GM12873 (cell line): Measurements from ENCODE around the gene SRPX.

Source experiments
- CTCF ChIP-seq: IDR thresholded peaks from 2 replicates; pipeline ENCODE4 v1.5.1; 2012; ENCODE audit warnings: low read depth, mild to moderate bottlenecking, moderate library complexity, low read length, control low read depth; ENCODE audit not compliant: insufficient read depth; ENCODE audit errors: missing control alignments

Gene SRPX

DNA sequence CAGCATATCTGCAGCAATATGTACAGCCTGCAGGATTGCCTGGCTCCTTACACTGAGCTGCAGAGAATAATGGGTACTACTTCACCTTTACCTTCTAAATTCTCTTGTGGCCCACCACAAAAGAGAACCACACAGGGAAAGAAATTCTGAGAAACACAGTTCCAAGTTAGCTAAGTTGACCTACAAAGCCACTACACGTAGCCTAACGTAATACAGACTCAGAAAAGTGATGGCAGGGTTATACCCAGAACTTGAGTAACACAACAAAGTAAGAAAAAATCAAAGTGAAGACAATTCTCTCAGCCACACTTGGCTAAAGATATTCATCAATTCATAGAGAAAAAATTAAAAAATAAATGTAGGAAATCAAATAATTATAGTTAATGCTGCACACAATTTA lies 26.4 kb upstream of the SRPX start:
- no peak for TF ChIP-seq CTCF

DNA sequence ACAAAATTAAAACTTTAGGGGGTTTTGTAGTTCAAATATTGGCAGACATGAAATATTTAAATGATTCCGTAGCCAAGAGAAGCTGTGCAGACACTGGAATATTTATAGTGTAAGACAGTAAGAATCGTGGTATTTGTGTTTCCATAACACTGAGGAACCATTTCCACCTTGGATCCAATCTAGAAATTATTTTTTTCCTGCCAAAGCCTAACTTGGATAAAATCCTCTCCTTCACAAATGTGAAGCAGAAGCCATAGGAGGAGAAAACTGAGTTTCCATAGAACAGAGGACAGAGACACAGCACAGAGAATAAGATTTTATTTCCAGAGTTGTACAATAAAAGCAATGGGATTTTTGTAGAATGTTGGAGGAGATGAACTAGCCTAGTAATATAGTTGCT lies 19.9 kb upstream of the SRPX start:
- no peak for TF ChIP-seq CTCF

DNA sequence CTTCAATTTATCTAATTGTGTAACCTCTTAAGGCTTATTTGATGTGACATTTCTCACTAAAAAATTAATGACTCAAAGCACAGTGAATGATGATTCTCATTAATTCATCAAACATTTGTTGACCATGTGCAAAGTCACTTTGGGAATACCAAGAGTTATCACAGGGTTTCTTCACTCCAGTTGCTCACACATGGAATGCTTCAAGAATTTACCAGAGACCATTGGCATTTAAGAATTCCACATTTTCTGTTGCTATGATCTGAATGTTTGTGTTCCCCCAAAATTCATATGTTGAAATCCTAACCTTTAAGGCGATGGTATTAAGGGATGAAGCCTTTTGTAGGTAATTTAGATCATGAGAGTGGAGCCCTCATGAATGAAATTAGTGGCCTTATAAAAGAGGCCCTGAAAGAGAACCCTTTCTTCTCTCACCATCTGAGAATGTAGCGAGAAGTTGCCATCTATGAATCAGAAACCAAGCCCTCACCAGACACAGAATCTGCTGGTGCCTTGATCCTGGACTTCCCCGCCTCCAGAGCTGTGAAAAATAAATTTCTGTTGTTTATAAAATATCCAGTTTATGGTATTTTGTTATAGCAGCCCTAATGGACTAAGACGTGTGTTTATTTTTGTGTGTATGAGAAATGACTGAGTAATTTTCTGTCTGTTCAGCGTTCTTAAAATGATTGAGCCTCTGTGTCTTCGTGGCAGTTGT lies 16.4 kb upstream of the SRPX start:
- TF ChIP-seq CTCF, result no peak

DNA sequence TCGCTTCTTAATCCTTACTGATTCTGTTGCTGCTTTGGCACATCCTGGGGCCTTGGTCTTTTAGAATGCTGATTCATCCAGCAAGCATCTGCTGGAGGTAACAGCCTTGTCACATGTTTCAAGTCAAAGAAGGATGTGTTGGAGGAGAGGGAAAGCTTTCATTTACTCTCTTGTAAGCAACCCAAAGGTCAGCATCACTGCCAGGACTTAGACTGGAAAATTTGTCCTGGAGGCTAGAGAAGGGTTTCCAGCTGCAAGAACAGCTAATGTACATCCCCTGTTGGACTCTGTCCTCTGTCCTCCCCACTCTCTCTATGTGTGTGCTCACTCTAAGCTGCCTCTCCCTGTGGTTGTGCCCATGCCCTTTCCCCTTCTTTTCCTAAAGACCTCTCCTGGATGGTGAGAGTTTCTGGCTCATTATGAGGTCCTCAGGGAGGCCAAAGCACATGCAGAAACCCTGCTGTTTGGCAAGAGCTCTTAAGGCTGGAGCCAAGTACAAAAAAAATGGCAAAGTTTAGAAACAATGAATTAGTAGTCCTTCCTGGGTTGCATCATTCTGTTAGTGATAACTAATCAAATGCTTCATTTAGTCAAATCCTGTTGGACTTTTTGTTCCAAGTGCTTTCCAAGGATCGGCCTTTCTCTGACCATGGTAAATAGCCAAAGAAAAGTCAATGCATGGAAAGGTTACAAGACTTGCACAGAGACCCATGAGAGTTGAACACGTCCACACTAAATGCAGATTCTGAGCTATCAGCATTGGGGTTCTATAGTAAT lies 13.4 kb upstream of the SRPX start:
- no peak for TF ChIP-seq CTCF

DNA sequence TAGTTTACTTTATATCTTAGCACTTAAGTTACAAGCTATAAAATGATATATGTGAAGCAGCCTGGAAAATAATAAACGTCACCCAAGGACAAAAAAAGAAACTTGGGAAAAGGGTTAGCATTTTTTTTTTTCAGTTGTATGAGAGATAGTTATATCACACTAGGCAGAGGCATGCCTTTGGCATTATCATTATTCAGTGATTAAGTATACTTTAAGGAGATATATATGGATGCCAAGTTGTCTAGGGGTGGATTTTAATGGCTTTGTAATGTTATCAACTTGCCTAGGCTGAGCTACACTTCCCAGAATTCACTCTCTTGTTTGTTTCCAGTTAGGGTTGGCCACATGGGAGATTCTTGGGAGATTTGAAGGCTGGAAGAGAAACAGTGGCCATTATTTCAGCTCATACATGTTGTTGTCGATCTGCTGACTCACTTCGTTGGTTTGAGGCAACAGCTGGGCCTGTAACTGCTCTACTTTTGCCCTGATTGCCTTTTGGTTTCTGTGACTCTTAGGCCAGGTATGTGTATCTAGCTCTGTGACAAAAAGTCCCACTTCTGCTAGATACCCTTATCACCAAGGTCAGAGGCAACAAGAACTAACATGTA lies 11.5 kb upstream of the SRPX start:
- no peak for TF ChIP-seq CTCF

DNA sequence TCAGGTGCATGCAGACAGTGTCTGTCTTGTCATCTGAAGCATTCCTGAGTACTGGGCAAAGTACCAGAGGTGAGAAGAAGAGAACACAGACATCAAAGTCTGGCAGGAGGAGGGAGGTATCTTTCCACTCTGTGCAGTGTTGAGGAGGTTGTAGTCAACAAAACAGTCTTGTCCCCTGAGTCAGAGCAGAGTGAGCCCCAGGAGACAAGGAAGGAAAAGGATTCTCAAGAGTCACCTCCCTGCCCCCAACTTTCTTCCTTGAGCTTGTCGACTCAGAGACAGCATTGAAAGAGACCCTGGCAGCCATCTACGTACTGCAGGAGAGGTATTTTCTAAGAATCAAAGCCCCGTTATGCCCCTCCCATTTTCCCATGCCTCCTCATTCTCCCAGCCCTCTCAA lies 4.4 kb upstream of the SRPX start:
- TF ChIP-seq CTCF, result no peak

DNA sequence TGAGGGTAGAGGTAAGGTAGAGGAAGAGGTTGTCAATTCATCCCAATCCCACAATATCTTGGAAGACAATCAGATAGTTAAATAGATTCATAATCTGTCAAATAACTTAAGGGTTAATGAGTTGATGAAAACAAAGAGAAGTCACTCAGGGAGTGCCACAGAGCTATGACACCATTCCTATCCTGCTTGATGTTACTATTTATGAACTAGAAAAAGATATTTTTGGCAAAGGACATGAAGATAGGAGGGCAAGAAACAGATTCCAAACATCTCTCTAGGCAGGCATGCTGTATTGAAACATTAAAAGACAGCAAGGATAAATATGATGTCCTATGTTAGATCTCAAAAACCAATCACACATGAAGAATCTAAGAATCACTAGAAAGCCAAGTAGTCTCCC lies 3.5 kb upstream of the SRPX start:
- TF ChIP-seq CTCF, result no peak
